Adrenal gland (tissue), 12 donors: ENCODE data around the gene TCEA2. TPM values are rescaled to one million over a fixed set of nuclear protein-coding genes. Genes with fewer than 3 reads are reported as not detected.
A peak's percentile ranks its signal among the peaks of the same experiment; 100 is the strongest.

Experiments
- DNase-seq, 7 donors: peaks; one replicate each; pipeline ENCODE4 v3.0.0-alpha.2; 2019 to 2020
- H3K27ac ChIP-seq, 5 donors: fragments of 200-600 bp; sonication (generic) in 4 of 5; 1 replicate in 3 of 5; 2 replicates in 2 of 5; pipeline versions ENCODE4 v1.5.1 to v1.8.0; 2016 to 2020; ENCODE audit warnings: mild to moderate bottlenecking in 1 of 5
- H3K27me3 ChIP-seq: fragments of 200-600 bp; 2 replicates; pipeline ENCODE4 v1.8.0; 2021
- H3K36me3 ChIP-seq, 2 donors: fragments of 200-600 bp; replicated peaks in 1 of 2; 1 replicate in 1 of 2; 2 replicates in 1 of 2; pipeline versions ENCODE4 v1.5.1 to v1.8.0; 2018 to 2022
- H3K4me1 ChIP-seq, 2 donors: fragments of 200-600 bp; replicated peaks in 1 of 2; 1 replicate in 1 of 2; 2 replicates in 1 of 2; pipeline versions ENCODE4 v1.5.1 to v1.8.0; 2018 to 2021
- H3K4me3 ChIP-seq, 4 donors: fragments of 200-600 bp; sonication (generic) in 3 of 4; one replicate each; pipeline ENCODE4 v1.5.1; 2016 to 2018
- H3K9me3 ChIP-seq, 3 donors: fragments of 200-600 bp; sonication (generic) in 1 of 3; replicated peaks in 1 of 3; 1 replicate in 2 of 3; 2 replicates in 1 of 3; pipeline versions ENCODE4 v1.5.1 to v1.8.0; 2016 to 2021
- CTCF ChIP-seq, 6 experiments: fragments of 450-650 bp in 4 of 6; fragments of 200-600 bp in 2 of 6; sonication (generic) in 1 of 6; IDR thresholded peaks; 1 replicate in 5 of 6; 2 replicates in 1 of 6; pipeline versions ENCODE4 v1.5.1 to v1.8.0; 2016 to 2021; ENCODE audit warnings: antibody characterized with exemption in 6 of 6, mild to moderate bottlenecking in 2 of 6, moderate library complexity in 1 of 6
- POLR2A ChIP-seq, 2 donors: fragments of 450-650 bp; IDR thresholded peaks; one replicate each; pipeline ENCODE4 v1.6.1; 2017; ENCODE audit warnings: antibody characterized with exemption in 2 of 2, mild to moderate bottlenecking in 2 of 2, moderate library complexity in 1 of 2
- WGBS, 4 donors: extraction: QIAGEN DNeasy Blood & Tissue Kit in 2 of 4; methylation state at CpG; one replicate each; pipeline versions ENCODE4 v1.1.5 to v1.1.7; 2013 to 2017; 5-methylcytosine and 5-hydroxymethylcytosine counted together
- intact Hi-C, 2 donors: fragments of 100-400 bp; cut with DNase I; formaldehyde crosslinking; loops; one replicate each; pipeline versions ENCODE4 v1.14.1 to v1.15.0; 2022 to 2023
- polyA plus RNA-seq, 3 donors: library from polyadenylated mRNA; stranded (reverse); fragments of 200-250 nt in 2 of 3; fragments of 350-450 nt in 1 of 3; fragmentation: Illumina TruSeq in 1 of 3; extraction: RNeasy Lipid Tissue Mini Kit (QIAGEN cat#74804) in 1 of 3; gene quantifications; one replicate each; pipeline ENCODE4 v1.2.3, GENCODE V29; 2013 to 2014
- total RNA-seq, 9 donors: library from RNA; depleted of rRNA in 4 of 9; stranded (reverse); fragments of >200 nt in 4 of 9; fragments of 120-200 nt in 1 of 9; fragmentation: NEBNext Ultra II Directional in 1 of 9; extraction: Animal tissue kit (Norgen Biotek cat#: 25700) in 1 of 9; gene quantifications; one replicate each; pipeline versions ENCODE4 v1.1.0 to v1.2.4, GENCODE V29; 2013 to 2023
- donor health status: healthy with polysubstance abuse.
- donor health status: Bipolar disorder and iron deficiency.
- donor health status: DM: yes; HTN: yes; CAD: no.
- donor health status: DM: no; HTN: no; CAD: no.
- donor health status: DM: no; HTN: no; CAD: no.
- donor health status: DM: yes; HTN: yes; CAD: no.

TCEA2 gene
- total and polyA plus RNA-seq, 12 donors: 12.6 to 184 (median 53.7) TPM

- Histone ChIP-seq H3K4me1 (peaks cover 5 to 10% of the 10 kb centered on the region in 2 donors), H3K9me3 (no peaks in the 10 kb centered on the region), H3K36me3 (peaks cover 0 to 16% of the 10 kb centered on the region in 2 donors), H3K4me3 (no peak overlapping the region), H3K27ac (no peak overlapping the region), H3K27me3 (no peaks in the 10 kb centered on the region)
- TF ChIP-seq POLR2A (IDR thresholded peaks at IDR 0.05) (no peak), CTCF (IDR thresholded peaks at IDR 0.05) (no peak)
- no peak for DNase-seq
- intact Hi-C loops: no loop called here
- WGBS, 4 donors: 92 to 95% (median 93%) methylated on average over 16 to 28 of the region's 28 CpGs
Measured at GRCh38 chr20:64074184-64074789, 11.3 kb downstream of the TCEA2 start.

DNA sequence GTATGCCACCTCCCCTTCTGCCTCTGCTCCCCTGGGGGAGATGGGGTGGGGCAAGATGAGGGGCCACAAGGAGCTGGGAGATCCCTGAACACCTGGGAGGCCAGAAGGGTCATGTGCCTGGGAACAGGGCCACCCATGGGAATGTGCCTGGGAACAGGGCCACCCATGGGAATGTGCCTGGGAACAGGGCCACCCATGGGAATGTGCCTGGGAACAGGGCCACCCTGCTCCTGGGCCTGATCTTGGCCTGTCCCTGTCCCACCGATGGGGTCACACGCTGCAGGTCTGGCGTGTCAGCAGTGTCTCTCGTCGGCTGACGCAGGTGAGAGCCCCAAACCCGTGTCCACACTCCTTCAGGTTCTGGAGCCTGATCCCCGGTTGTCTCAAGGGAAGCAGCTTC, 12.0 kb downstream of the TCEA2 start:
- Histone ChIP-seq H3K27me3 (no peaks in the 10 kb centered on the region), H3K36me3 (peaks cover 0 to 16% of the 10 kb centered on the region in 2 donors), H3K27ac (no peak overlapping the region), H3K9me3 (no peaks in the 10 kb centered on the region), H3K4me1 (peaks cover 6 to 12% of the 10 kb centered on the region in 2 donors), H3K4me3 (no peak overlapping the region)
- 90 to 100% (median 94%) methylated on average over 3 to 8 of the region's 8 CpGs; no CpG with 5 or more reads in 1 of the 4 donors for WGBS, 4 donors
- TF ChIP-seq POLR2A (IDR thresholded peaks at IDR 0.05) (no peak), CTCF (IDR thresholded peaks at IDR 0.05) (no peak)
- DNase-seq: no peak
- intact Hi-C loops: no loop called here

DNA sequence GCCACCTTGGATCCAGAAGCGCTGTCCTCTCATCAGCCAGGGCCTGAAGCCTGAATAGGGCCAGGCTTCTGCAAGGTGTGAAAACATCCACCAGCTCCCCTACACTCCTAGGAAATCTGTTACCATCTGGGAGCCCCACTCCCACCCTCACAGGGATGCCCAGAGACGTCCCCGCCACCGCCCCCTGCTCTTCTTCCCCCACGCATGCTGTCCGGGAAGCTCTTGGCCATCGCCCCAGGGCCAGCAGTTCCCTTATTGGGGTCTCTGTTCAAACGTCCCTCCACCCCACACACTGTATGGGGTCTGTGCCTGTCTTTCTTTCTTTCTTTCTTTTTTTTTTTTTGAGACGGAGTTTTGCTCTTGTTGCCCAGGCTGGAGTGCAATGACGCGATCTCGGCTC, 12.6 kb downstream of the TCEA2 start:
- no peak for DNase-seq
- Histone ChIP-seq H3K27me3 (no peaks in the 10 kb centered on the region), H3K27ac (no peak overlapping the region), H3K36me3 (peaks cover 0 to 16% of the 10 kb centered on the region in 2 donors), H3K4me1 (peaks cover 6 to 12% of the 10 kb centered on the region in 2 donors), H3K4me3 (no peak overlapping the region), H3K9me3 (no peaks in the 10 kb centered on the region)
- no peak for TF ChIP-seq CTCF (IDR thresholded peaks at IDR 0.05)
- no peak for TF ChIP-seq POLR2A (IDR thresholded peaks at IDR 0.05)
- intact Hi-C loops: no loop called here
- WGBS, 4 donors: 90 to 94% (median 92%) methylated on average over 11 to 12 of the region's 12 CpGs

GRCh38 chr20:64076061-64076997, 13.3 kb downstream of the TCEA2 start:
- no peak for TF ChIP-seq POLR2A (IDR thresholded peaks at IDR 0.05)
- 84 to 95% (median 93%) methylated on average over 11 to 21 of the region's 22 CpGs for WGBS, 4 donors
- H3K4me1 ChIP-seq: peaks cover 6 to 12% of the 10 kb centered on the region in 2 donors
- peaks cover 0 to 16% of the 10 kb centered on the region in 2 donors for H3K36me3 ChIP-seq
- H3K27me3 ChIP-seq: no peaks in the 10 kb centered on the region
- H3K27ac ChIP-seq: no peak overlapping the region
- peak overlapping the region in 1 of 4 donors; percentile 94 for H3K4me3 ChIP-seq
- no peak for DNase-seq
- H3K9me3 ChIP-seq: no peaks in the 10 kb centered on the region
- intact Hi-C loops: no loop called here
